ENCODE measurements around the gene PTGS1. TPM values are rescaled to one million over a fixed set of nuclear protein-coding genes. Genes with fewer than 3 reads are reported as not detected.

Gene PTGS1
- total RNA-seq, 1 experiment from 2014 or later = 61.2 TPM

DNA sequence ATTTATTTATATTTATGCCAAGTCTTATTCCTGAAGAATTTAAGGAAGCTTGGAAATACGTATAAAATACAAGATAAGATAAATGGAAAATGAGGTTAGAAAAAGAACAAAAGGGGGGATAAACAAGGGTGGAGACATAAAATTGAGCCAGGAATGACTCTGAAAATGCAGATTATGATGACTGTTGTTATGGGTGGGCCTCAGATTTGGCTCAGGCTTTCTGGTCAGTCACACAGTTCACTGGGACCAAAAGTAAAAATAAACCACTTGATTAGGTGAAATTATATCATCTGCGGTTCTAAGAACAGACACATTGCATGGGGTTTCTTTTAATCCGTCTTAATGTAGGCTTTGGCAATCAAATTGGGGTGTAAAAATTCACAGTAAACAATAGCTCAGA lies 55.9 kb downstream of the PTGS1 start:
- no TSS peak for BruUV-seq (replicated peaks)
- Histone ChIP-seq H3K27ac (ENCODE audit: low read length) (no peak overlapping the region), H3K4me3 (ENCODE audit: low read depth in 2 of 2, low read length in 2 of 2) (no peak overlapping the region), H3K4me1 (ENCODE audit: control insufficient read depth, insufficient read depth, low read length) (no peaks in the 10 kb centered on the region), H3K27me3 (ENCODE audit: control insufficient read depth, insufficient read depth, low read length) (no peaks in the 10 kb centered on the region), H3K9me3 (ENCODE audit: control insufficient read depth, insufficient read depth, low read depth, low read length) (no peaks in the 10 kb centered on the region), H3K36me3 (ENCODE audit: control insufficient read depth, insufficient read depth, low read length) (no peaks in the 10 kb centered on the region)
- in situ Hi-C loops (cut with HindIII; ENCODE audit: low pct_unique_long_range_greater_than_20kb, low sequenced_read_pairs) = no loop called here
- TF ChIP-seq, protein P1, sequence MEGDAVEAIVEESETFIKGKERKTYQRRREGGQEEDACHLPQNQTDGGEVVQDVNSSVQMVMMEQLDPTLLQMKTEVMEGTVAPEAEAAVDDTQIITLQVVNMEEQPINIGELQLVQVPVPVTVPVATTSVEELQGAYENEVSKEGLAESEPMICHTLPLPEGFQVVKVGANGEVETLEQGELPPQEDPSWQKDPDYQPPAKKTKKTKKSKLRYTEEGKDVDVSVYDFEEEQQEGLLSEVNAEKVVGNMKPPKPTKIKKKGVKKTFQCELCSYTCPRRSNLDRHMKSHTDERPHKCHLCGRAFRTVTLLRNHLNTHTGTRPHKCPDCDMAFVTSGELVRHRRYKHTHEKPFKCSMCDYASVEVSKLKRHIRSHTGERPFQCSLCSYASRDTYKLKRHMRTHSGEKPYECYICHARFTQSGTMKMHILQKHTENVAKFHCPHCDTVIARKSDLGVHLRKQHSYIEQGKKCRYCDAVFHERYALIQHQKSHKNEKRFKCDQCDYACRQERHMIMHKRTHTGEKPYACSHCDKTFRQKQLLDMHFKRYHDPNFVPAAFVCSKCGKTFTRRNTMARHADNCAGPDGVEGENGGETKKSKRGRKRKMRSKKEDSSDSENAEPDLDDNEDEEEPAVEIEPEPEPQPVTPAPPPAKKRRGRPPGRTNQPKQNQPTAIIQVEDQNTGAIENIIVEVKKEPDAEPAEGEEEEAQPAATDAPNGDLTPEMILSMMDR (IDR thresholded peaks at IDR 0.05) = no peak
- TF ChIP-seq SIN3A (IDR thresholded peaks at IDR 0.05; ENCODE audit: borderline replicate concordance, insufficient read depth, low read depth, low read length) (no peak), TCF7L2 (IDR thresholded peaks at IDR 0.05; ENCODE audit: low read depth, low read length) (no peak), POLR2AphosphoS5 (IDR thresholded peaks at IDR 0.05; ENCODE audit: low read depth, low read length) (no peak)
- TF ChIP-seq, protein P2, sequence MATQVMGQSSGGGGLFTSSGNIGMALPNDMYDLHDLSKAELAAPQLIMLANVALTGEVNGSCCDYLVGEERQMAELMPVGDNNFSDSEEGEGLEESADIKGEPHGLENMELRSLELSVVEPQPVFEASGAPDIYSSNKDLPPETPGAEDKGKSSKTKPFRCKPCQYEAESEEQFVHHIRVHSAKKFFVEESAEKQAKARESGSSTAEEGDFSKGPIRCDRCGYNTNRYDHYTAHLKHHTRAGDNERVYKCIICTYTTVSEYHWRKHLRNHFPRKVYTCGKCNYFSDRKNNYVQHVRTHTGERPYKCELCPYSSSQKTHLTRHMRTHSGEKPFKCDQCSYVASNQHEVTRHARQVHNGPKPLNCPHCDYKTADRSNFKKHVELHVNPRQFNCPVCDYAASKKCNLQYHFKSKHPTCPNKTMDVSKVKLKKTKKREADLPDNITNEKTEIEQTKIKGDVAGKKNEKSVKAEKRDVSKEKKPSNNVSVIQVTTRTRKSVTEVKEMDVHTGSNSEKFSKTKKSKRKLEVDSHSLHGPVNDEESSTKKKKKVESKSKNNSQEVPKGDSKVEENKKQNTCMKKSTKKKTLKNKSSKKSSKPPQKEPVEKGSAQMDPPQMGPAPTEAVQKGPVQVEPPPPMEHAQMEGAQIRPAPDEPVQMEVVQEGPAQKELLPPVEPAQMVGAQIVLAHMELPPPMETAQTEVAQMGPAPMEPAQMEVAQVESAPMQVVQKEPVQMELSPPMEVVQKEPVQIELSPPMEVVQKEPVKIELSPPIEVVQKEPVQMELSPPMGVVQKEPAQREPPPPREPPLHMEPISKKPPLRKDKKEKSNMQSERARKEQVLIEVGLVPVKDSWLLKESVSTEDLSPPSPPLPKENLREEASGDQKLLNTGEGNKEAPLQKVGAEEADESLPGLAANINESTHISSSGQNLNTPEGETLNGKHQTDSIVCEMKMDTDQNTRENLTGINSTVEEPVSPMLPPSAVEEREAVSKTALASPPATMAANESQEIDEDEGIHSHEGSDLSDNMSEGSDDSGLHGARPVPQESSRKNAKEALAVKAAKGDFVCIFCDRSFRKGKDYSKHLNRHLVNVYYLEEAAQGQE (IDR thresholded peaks at IDR 0.05; ENCODE audit: insufficient read depth in 1 of 2, low read depth in 2 of 2, low read length in 1 of 2) = no peak
- DNase-seq (ENCODE audit: low read depth, low spot score) (no peak), ATAC-seq (no peak)
- POLR2A ChIA-PET = no interaction called here
- CTCF ChIA-PET = no interaction called here
- intact Hi-C loops (cut with micrococcal nuclease; ENCODE audit: unreplicated experiment) = no loop called here

DNA sequence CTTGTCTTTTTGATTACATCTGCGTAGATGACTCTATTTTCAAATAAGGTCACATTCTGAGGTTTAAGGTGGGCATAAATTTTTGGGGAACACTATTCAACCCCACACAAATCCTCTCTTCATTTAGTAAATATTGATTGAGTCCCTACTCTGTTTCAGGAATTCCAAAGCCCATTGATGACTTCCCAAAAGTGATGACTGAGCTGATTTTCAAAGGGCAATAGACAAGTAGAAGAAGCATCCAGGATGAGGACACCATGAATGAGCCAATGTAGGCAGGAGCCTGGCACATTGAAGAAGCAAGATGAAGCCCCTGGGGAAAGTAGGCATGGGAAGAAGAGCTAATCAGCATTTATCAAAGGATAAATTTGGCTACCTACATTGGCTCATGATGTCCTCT lies 71.7 kb downstream of the PTGS1 start:
- intact Hi-C loops (cut with micrococcal nuclease; ENCODE audit: unreplicated experiment) = no loop called here
- no peak for DNase-seq (ENCODE audit: low read depth, low spot score)
- Histone ChIP-seq H3K36me3 (ENCODE audit: control insufficient read depth, insufficient read depth, low read length) (no peaks in the 10 kb centered on the region), H3K4me3 (ENCODE audit: low read depth in 2 of 2, low read length in 2 of 2) (no peak overlapping the region), H3K4me1 (ENCODE audit: control insufficient read depth, insufficient read depth, low read length) (no peaks in the 10 kb centered on the region), H3K9me3 (ENCODE audit: control insufficient read depth, insufficient read depth, low read depth, low read length) (no peaks in the 10 kb centered on the region), H3K27me3 (ENCODE audit: control insufficient read depth, insufficient read depth, low read length) (no peaks in the 10 kb centered on the region), H3K27ac (ENCODE audit: low read length) (no peak overlapping the region)
- ChIA-PET CTCF (no interaction called here), POLR2A (no interaction called here)
- ATAC-seq = no peak
- TF ChIP-seq SIN3A (IDR thresholded peaks at IDR 0.05; ENCODE audit: borderline replicate concordance, insufficient read depth, low read depth, low read length) = no peak
- TF ChIP-seq, protein P2 (IDR thresholded peaks at IDR 0.05; ENCODE audit: insufficient read depth in 1 of 2, low read depth in 2 of 2, low read length in 1 of 2) = no peak
- no peak for TF ChIP-seq POLR2AphosphoS5 (IDR thresholded peaks at IDR 0.05; ENCODE audit: low read depth, low read length)
- TF ChIP-seq, protein P1 (IDR thresholded peaks at IDR 0.05) = no peak
- TF ChIP-seq TCF7L2 (IDR thresholded peaks at IDR 0.05; ENCODE audit: low read depth, low read length) = no peak
- BruUV-seq (replicated peaks) = no TSS peak
- in situ Hi-C loops (cut with HindIII; ENCODE audit: low pct_unique_long_range_greater_than_20kb, low sequenced_read_pairs) = no loop called here
